A673 (cell line): Measurements from ENCODE around the gene SURF1. TPM values are rescaled to one million over a fixed set of nuclear protein-coding genes. Genes with fewer than 3 reads are reported as not detected.

ENCODE experiments used
- BruUV-seq: library from RNA; stranded (reverse); fragments of 400-500 nt; replicated peaks from 2 replicates; lab custom pipeline; 2021; lab: Mats Ljungman, UMichigan
- CTCF ChIA-PET: fragments of 300-600 bp; sonication (Branson Sonifier 250); formaldehyde crosslinking; loops from one replicate; lab custom pipeline; 2022; ENCODE audit warnings: antibody characterized with exemption; lab: Charles Lee
- POLR2A ChIA-PET: fragments of 300-600 bp; sonication (Branson Sonifier 250); formaldehyde crosslinking; loops from one replicate; lab custom pipeline; 2022; ENCODE audit warnings: antibody characterized with exemption; ENCODE audit not compliant: low non-redundant PET; lab: Charles Lee
- DNase-seq: peaks from one replicate; pipeline ENCODE4 v3.0.0-alpha.2; 2015; ENCODE audit warnings: low spot score
- H3K27ac ChIP-seq: fragments of 200-600 bp; sonication (generic); 2 replicates; pipeline ENCODE4 v1.5.1; 2016; ENCODE audit warnings: mixed run types, low read depth, mild to moderate bottlenecking, mixed read lengths, antibody characterized with exemption, low read length; ENCODE audit not compliant: poor library complexity, severe bottlenecking
- H3K27me3 ChIP-seq: fragments of 200-600 bp; sonication (generic); replicated peaks from 2 replicates; pipeline ENCODE4 v1.6.1; 2017; ENCODE audit warnings: mixed run types, low read depth, mild to moderate bottlenecking, mixed read lengths, antibody characterized with exemption, low read length; ENCODE audit not compliant: insufficient read depth, poor library complexity
- H3K36me3 ChIP-seq: fragments of 200-600 bp; sonication (generic); 2 replicates; pipeline ENCODE4 v1.6.1; 2016; ENCODE audit warnings: mixed run types, mild to moderate bottlenecking, mixed read lengths, antibody characterized with exemption, low read length; ENCODE audit not compliant: insufficient read depth, poor library complexity, severe bottlenecking
- H3K4me1 ChIP-seq: fragments of 200-600 bp; sonication (generic); 2 replicates; pipeline ENCODE4 v1.6.1; 2017; ENCODE audit warnings: mixed run types, mild to moderate bottlenecking, mixed read lengths, antibody characterized with exemption, low read length; ENCODE audit not compliant: insufficient read depth, poor library complexity, severe bottlenecking
- H3K4me3 ChIP-seq: fragments of 200-600 bp; sonication (generic); 2 replicates; pipeline ENCODE4 v1.5.1; 2016; ENCODE audit warnings: low read depth, mixed run types, mild to moderate bottlenecking, mixed read lengths, low read length; ENCODE audit not compliant: poor library complexity, severe bottlenecking
- H3K9me3 ChIP-seq: fragments of 200-600 bp; sonication (generic); 2 replicates; pipeline ENCODE4 v1.6.1; 2016; ENCODE audit warnings: mixed run types, low read depth, mild to moderate bottlenecking, mixed read lengths, antibody characterized with exemption, low read length; ENCODE audit not compliant: poor library complexity, severe bottlenecking
- EZH2 ChIP-seq: fragments of 200-600 bp; sonication (generic); IDR thresholded peaks from 2 replicates; pipeline ENCODE4 v1.6.1; 2017; ENCODE audit warnings: borderline replicate concordance, low read depth, mild to moderate bottlenecking, mixed read lengths, antibody characterized with exemption, low read length; ENCODE audit not compliant: poor library complexity, severe bottlenecking
- intact Hi-C: fragments of 100-400 bp; cut with micrococcal nuclease; formaldehyde crosslinking; loops from one replicate; pipeline ENCODE4 v1.10.0; 2022; ENCODE audit not compliant: unreplicated experiment
- total RNA-seq: library from RNA; stranded (reverse); gene quantifications from 2 replicates; pipeline ENCODE4 v1.2.3, GENCODE V29; 2021
- TF ChIP-seq, protein P1 (sequence below): fragments of 300-800, 200-600 bp; sonication (generic); conservative IDR thresholded peaks from 2 replicates; pipeline ENCODE4 v1.5.1; 2017; ENCODE audit warnings: low read depth, mild to moderate bottlenecking, antibody characterized with exemption, low read length, moderate library complexity, mixed read lengths

SURF1 gene
- total RNA-seq, 1 experiment from 2014 or later: 41.6 TPM

DNA sequence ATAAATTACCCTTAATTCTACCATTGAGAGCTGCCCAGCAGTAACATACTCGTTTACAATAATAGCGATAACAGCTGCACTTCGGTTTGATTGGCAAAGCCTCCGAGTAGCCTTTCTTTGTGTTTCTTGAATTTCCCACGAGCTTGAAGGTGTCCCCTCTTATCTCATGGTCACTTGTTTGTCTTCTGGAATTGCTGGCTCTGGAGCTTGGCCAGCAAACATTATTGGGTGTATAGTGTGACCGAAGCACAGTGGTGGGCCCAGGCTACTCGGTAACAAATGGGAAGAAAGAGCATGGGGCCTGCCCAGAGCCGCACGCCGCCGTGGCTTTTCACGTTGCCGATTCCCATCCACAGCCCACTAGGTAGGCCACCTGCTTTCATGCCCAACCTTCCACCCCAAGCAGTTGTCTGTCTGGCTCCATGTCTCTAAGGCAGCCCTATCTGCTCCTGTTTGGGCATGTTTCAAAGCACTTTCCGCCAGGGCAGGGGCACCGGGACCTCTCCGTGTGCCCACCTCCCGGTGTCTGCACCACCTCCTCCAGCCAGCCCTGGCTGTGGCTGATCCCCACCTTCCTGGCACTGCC is 28.5 kb upstream of the SURF1 start:
- H3K27me3 ChIP-seq: no peaks in the 10 kb centered on the region
- TF ChIP-seq, protein P1, sequence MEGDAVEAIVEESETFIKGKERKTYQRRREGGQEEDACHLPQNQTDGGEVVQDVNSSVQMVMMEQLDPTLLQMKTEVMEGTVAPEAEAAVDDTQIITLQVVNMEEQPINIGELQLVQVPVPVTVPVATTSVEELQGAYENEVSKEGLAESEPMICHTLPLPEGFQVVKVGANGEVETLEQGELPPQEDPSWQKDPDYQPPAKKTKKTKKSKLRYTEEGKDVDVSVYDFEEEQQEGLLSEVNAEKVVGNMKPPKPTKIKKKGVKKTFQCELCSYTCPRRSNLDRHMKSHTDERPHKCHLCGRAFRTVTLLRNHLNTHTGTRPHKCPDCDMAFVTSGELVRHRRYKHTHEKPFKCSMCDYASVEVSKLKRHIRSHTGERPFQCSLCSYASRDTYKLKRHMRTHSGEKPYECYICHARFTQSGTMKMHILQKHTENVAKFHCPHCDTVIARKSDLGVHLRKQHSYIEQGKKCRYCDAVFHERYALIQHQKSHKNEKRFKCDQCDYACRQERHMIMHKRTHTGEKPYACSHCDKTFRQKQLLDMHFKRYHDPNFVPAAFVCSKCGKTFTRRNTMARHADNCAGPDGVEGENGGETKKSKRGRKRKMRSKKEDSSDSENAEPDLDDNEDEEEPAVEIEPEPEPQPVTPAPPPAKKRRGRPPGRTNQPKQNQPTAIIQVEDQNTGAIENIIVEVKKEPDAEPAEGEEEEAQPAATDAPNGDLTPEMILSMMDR: no peak
- no peak for TF ChIP-seq EZH2
- H3K4me3 ChIP-seq: no peak overlapping the region
- H3K27ac ChIP-seq: no peak overlapping the region
- ChIA-PET POLR2A (no interaction called here), CTCF (no interaction called here)
- intact Hi-C loops: no loop called here
- no peak for DNase-seq
- no peaks in the 10 kb centered on the region for H3K9me3 ChIP-seq
- no peaks in the 10 kb centered on the region for H3K4me1 ChIP-seq
- H3K36me3 ChIP-seq: no peaks in the 10 kb centered on the region
- BruUV-seq: no TSS peak

DNA sequence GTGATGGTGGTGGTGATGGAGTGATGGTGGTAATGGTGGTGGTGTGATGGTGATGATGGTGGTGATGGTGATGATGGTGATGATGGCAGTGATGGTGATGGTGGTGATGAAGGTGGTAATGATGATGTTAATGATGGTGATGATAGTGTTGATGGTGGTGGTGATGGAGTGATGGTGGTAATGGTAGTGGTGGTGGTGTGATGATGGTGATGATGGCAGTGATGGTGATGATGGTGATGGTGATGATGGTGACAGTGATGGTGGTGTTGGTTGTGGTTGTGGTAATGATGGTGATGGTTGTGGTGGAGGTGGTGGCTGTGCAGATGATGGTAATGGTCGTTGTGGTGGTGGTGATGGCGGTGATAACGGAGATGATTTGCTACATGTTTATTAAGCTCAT is 27.2 kb upstream of the SURF1 start:
- CTCF ChIA-PET: no interaction called here

DNA sequence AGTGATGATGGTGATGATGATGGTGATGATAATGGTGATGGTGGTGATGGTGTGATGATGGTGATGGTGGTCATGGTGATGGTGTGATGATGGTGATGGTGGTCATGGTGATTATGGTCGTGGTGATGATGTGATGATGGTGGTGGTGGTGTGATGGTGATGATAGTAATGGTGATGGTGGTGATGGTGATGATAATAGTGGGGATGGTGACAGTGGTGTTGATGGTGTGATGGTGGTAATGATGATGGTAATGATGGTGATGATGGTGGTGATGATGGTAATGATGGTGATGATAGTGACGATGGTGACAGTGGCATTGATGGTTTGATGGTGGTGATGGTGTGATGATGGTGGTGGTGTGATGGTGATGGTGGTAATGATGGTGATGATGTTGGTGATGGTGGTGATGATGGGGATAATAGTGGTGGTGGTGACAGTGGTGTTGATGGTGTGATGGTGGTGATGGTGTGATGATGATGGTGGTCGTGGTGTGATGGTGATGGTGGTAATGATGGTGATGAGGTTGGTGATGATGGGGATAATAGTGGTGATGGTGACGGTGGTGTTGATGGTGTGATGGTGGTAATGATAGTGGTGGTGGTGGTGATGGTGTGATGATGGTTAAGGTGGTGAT is 26.3 kb upstream of the SURF1 start:
- ChIA-PET POLR2A (no interaction called here), CTCF (no interaction called here)
- H3K9me3 ChIP-seq: no peaks in the 10 kb centered on the region
- H3K4me3 ChIP-seq: no peak overlapping the region
- no peak for DNase-seq
- no peaks in the 10 kb centered on the region for H3K36me3 ChIP-seq
- no peak for TF ChIP-seq EZH2
- TF ChIP-seq, protein P1: no peak
- no peaks in the 10 kb centered on the region for H3K27me3 ChIP-seq
- no peak overlapping the region for H3K27ac ChIP-seq
- no TSS peak for BruUV-seq
- intact Hi-C loops: no loop called here
- peaks cover 7% of the 10 kb centered on the region for H3K4me1 ChIP-seq

More for the DNA sequence above, 27.2 kb upstream of the SURF1 start:
- no peak for TF ChIP-seq EZH2
- TF ChIP-seq, protein P1: no peak
- Histone ChIP-seq H3K36me3 (no peaks in the 10 kb centered on the region), H3K4me3 (no peak overlapping the region), H3K27me3 (no peaks in the 10 kb centered on the region), H3K9me3 (no peaks in the 10 kb centered on the region), H3K4me1 (no peaks in the 10 kb centered on the region), H3K27ac (no peak overlapping the region)
- BruUV-seq: no TSS peak
- POLR2A ChIA-PET: no interaction called here
- no peak for DNase-seq
- intact Hi-C loops: no loop called here
